Stomach (tissue), 4 donors: ENCODE data around the gene JADE1.

Experiments
- EP300 ChIP-seq: sonication (generic); formaldehyde crosslinking; IDR thresholded peaks from one replicate; pipeline ENCODE4 v1.6.1; 2017; ENCODE audit warnings: antibody characterized with exemption
- POLR2AphosphoS5 ChIP-seq, 3 donors: sonication (generic); formaldehyde crosslinking; IDR thresholded peaks; one replicate each; pipeline ENCODE4 v1.6.1; 2016; ENCODE audit warnings: antibody characterized with exemption in 3 of 3
- TF ChIP-seq, protein P1 (sequence below), 7 experiments: fragments of 450-650 bp in 4 of 7; fragments of 200-600 bp in 3 of 7; sonication (generic) in 3 of 7; IDR thresholded peaks; one replicate each; pipeline ENCODE4 v1.5.1; 2016 to 2019; ENCODE audit warnings: antibody characterized with exemption in 7 of 7, control low read depth in 2 of 7, mild to moderate bottlenecking in 1 of 7

DNA sequence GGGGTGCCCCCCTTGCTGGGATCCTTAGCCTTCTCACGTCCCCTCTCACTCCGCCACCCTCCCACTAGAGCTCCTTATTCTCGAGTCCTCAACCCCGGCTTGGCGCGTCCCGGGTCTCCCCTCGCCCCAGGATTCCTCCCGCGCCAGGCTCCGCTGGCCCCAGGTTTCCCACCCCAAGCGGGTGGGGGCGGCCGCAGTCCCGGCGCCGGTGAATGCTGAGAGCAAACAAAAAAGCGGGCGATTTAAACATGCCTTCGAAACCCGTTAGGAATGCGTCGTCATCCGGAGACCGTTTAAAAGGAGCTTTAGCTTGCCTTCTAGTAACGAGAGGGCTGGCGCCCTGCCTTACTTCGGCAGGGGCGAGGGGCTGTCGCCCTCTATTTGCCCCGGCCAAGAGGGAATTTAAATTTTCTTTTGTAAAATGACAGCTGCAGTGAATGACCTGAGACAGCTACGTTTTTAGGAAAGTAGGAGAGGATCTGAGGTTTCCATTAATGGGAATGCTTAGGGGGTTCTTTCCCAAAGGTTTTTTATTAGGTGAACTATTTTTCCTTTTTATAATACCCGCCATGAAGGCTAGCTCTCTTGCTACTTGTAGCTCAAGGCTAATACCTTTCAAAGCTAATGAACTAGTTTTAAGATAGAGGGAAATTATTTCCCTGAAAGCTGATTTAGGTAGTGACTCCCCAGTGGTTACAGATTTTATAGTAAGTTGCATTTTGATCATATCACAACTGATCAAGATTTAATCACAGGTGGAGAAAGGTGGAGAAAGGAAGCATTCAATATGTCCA is 3.1 kb downstream of the JADE1 start:
- TF ChIP-seq EP300 (no peak), POLR2AphosphoS5 (IDR thresholded peaks at IDR 0.05) (no peak)
- TF ChIP-seq, protein P1, sequence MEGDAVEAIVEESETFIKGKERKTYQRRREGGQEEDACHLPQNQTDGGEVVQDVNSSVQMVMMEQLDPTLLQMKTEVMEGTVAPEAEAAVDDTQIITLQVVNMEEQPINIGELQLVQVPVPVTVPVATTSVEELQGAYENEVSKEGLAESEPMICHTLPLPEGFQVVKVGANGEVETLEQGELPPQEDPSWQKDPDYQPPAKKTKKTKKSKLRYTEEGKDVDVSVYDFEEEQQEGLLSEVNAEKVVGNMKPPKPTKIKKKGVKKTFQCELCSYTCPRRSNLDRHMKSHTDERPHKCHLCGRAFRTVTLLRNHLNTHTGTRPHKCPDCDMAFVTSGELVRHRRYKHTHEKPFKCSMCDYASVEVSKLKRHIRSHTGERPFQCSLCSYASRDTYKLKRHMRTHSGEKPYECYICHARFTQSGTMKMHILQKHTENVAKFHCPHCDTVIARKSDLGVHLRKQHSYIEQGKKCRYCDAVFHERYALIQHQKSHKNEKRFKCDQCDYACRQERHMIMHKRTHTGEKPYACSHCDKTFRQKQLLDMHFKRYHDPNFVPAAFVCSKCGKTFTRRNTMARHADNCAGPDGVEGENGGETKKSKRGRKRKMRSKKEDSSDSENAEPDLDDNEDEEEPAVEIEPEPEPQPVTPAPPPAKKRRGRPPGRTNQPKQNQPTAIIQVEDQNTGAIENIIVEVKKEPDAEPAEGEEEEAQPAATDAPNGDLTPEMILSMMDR (IDR thresholded peaks at IDR 0.05), result no peak
